ENCODE results near the gene C2CD4A. TPM values are rescaled to one million over a fixed set of nuclear protein-coding genes. Genes with fewer than 3 reads are reported as not detected.

Gene C2CD4A
- total RNA-seq, 1 experiment from 2014 or later = not detected

GRCh38 chr15:62089616-62090015, 22.8 kb downstream of the C2CD4A start:
- Histone ChIP-seq H3K9me2 (ENCODE audit: insufficient read depth) (no peaks in the 10 kb centered on the region), H2AFZ (ENCODE audit: low read depth, low read length, poor library complexity, severe bottlenecking) (no peak overlapping the region), H3K27me3 (ENCODE audit: insufficient read depth, low read length) (no peaks in the 10 kb centered on the region), H3K9me3 (ENCODE audit: control insufficient read depth in 1 of 2, insufficient read depth in 1 of 2, low read depth in 1 of 2, low read length in 2 of 2) (no peaks in the 10 kb centered on the region), H3K79me2 (ENCODE audit: insufficient read depth, low read length) (no peaks in the 10 kb centered on the region), H3K4me1 (ENCODE audit: control insufficient read depth in 1 of 2, insufficient read depth in 2 of 2, low read length in 2 of 2) (no peaks in the 10 kb centered on the region), H3K9ac (ENCODE audit: low read length) (no peak overlapping the region), H3K36me3 (ENCODE audit: control insufficient read depth in 1 of 2, insufficient read depth in 2 of 2, low read length in 2 of 2) (no peaks in the 10 kb centered on the region; a peak in 1 of 4 replicates), H3K4me2 (ENCODE audit: low read length) (no peak overlapping the region), H3K4me3 (replicated peaks in 1 of 2; ENCODE audit: low read depth in 1 of 2, low read length in 2 of 2) (no peak overlapping the region), H3K27ac (ENCODE audit: low read depth, low read length) (no peak overlapping the region), H4K20me1 (ENCODE audit: insufficient read depth) (no peaks in the 10 kb centered on the region)
- ATAC-seq = no peak
- ChIA-PET RAD21 (ENCODE audit: low non-redundant PET in 1 of 2, low total read pairs in 2 of 2, uncharacterized antibody in 2 of 2, unreplicated experiment in 2 of 2) (no interaction called here), CTCF (no interaction called here), POLR2A (no interaction called here)
- no peak for DNase-seq (ENCODE audit: low read depth, low spot score)
- BruUV-seq (replicated peaks) = no TSS peak
- TF ChIP-seq YY1 (IDR thresholded peaks at IDR 0.05; ENCODE audit: extremely low read depth, insufficient replicate concordance, low read depth, low read length) (no peak), EZH2phosphoT487 (IDR thresholded peaks at IDR 0.05; ENCODE audit: borderline replicate concordance) (no peak), ATF3 (IDR thresholded peaks at IDR 0.05) (no peak), TCF7L2 (IDR thresholded peaks at IDR 0.05; ENCODE audit: borderline replicate concordance, extremely low read depth, insufficient read depth, insufficient read length) (no peak)
- intact Hi-C loops (cut with micrococcal nuclease) = no loop called here

GRCh38 chr15:62090988-62091387, 24.2 kb downstream of the C2CD4A start:
- no TSS peak for BruUV-seq (replicated peaks)
- H3K9me3 ChIP-seq (ENCODE audit: control insufficient read depth in 1 of 2, insufficient read depth in 1 of 2, low read depth in 1 of 2, low read length in 2 of 2) = no peaks in the 10 kb centered on the region
- CTCF ChIA-PET = no interaction called here

More at GRCh38 chr15:62090988-62091387, 24.2 kb downstream of the C2CD4A start:
- Histone ChIP-seq H2AFZ (ENCODE audit: low read depth, low read length, poor library complexity, severe bottlenecking) (no peak overlapping the region), H3K9ac (ENCODE audit: low read length) (no peak overlapping the region), H3K4me3 (replicated peaks in 1 of 2; ENCODE audit: low read depth in 1 of 2, low read length in 2 of 2) (no peak overlapping the region), H4K20me1 (ENCODE audit: insufficient read depth) (no peaks in the 10 kb centered on the region), H3K27me3 (ENCODE audit: insufficient read depth, low read length) (no peaks in the 10 kb centered on the region), H3K79me2 (ENCODE audit: insufficient read depth, low read length) (no peaks in the 10 kb centered on the region), H3K9me2 (ENCODE audit: insufficient read depth) (no peaks in the 10 kb centered on the region), H3K27ac (ENCODE audit: low read depth, low read length) (no peak overlapping the region), H3K4me2 (ENCODE audit: low read length) (no peak overlapping the region), H3K4me1 (ENCODE audit: control insufficient read depth in 1 of 2, insufficient read depth in 2 of 2, low read length in 2 of 2) (no peaks in the 10 kb centered on the region), H3K36me3 (ENCODE audit: control insufficient read depth in 1 of 2, insufficient read depth in 2 of 2, low read length in 2 of 2) (no peaks in the 10 kb centered on the region; a peak in 1 of 4 replicates)
- no peak for ATAC-seq
- intact Hi-C loops (cut with micrococcal nuclease) = no loop called here
- ChIA-PET POLR2A (no interaction called here), RAD21 (ENCODE audit: low non-redundant PET in 1 of 2, low total read pairs in 2 of 2, uncharacterized antibody in 2 of 2, unreplicated experiment in 2 of 2) (no interaction called here)
- TF ChIP-seq ZBTB33 (IDR thresholded peaks at IDR 0.05; ENCODE audit: extremely low read depth, insufficient replicate concordance, low read length) (no peak), CEBPB (IDR thresholded peaks at IDR 0.05; ENCODE audit: low read depth) (no peak), ZFX (IDR thresholded peaks at IDR 0.05) (no peak)
- DNase-seq (ENCODE audit: low read depth, low spot score) = no peak
